ENCODE data around the gene IDH3A.
A peak's percentile ranks its signal among the peaks of the same experiment; 100 is the strongest.
"Not testable (repeated sequence)": the region's sequence is repeated elsewhere in the genome, so short reads cannot be mapped to it uniquely, and the experiment has no call there.

The IDH3A gene

GRCh38 chr15:78129751-78130287 is 19.3 kb upstream of the IDH3A start:
- no peak for DNase-seq

- peak; percentile 8 for DNase-seq
These were observed 18.5 kb upstream of the IDH3A start for GRCh38 chr15:78130466-78131294.

- peak; percentile 67 for DNase-seq
These were observed 17.7 kb upstream of the IDH3A start, which contains the start of gene CIB2 for GRCh38 chr15:78131295-78132061. TSS of gene CIB2 (minus strand) at chr15:78131445. CDS start at chr15:78131215, 230 bp downstream.

- no peak for DNase-seq
These were observed 15.4 kb upstream of the IDH3A start for GRCh38 chr15:78133801-78134200.

- DNase-seq, result no peak
These were observed 9.6 kb upstream of the IDH3A start for GRCh38 chr15:78139578-78139977.

GRCh38 chr15:78140292-78140691 is 8.9 kb upstream of the IDH3A start:
- DNase-seq, result no peak

GRCh38 chr15:78142332-78142731 is 6.8 kb upstream of the IDH3A start:
- DNase-seq, result no peak

- DNase-seq, result no peak
These were observed 2.6 kb upstream of the IDH3A start for GRCh38 chr15:78146425-78147154.

GRCh38 chr15:78147566-78147965 is 1.6 kb upstream of the IDH3A start:
- no peak for DNase-seq

GRCh38 chr15:78148392-78149067 is 632 bp upstream of the IDH3A start:
- no peak for DNase-seq

GRCh38 chr15:78149805-78150751 is 916 bp downstream of the IDH3A start:
- peak; percentile 80 for DNase-seq

- not testable (repeated sequence) for DNase-seq
These were observed 1.9 kb downstream of the IDH3A start for GRCh38 chr15:78151075-78151474.

GRCh38 chr15:78154955-78155354 is 5.8 kb downstream of the IDH3A start:
- DNase-seq, result no peak

- DNase-seq, result no peak
These were observed 6.3 kb downstream of the IDH3A start for GRCh38 chr15:78155355-78155939.

GRCh38 chr15:78156653-78157052 is 7.5 kb downstream of the IDH3A start:
- DNase-seq, result no peak

GRCh38 chr15:78157203-78157602 is 8.0 kb downstream of the IDH3A start:
- no peak for DNase-seq

GRCh38 chr15:78159395-78159794 is 10.2 kb downstream of the IDH3A start:
- no peak for DNase-seq

GRCh38 chr15:78162038-78162437 is 12.9 kb downstream of the IDH3A start:
- no peak for DNase-seq

GRCh38 chr15:78164010-78164409 is 14.8 kb downstream of the IDH3A start:
- no peak for DNase-seq

- DNase-seq, result no peak
These were observed 18.2 kb downstream of the IDH3A start for GRCh38 chr15:78167227-78167888.

All from NCI-H1092 treated with DMSO at 0.1 percent for 48 hours (cell line).